ENCODE results near the gene UGT1A9. TPM values are rescaled to one million over a fixed set of nuclear protein-coding genes. Genes with fewer than 3 reads are reported as not detected.

UGT1A9 gene
- total RNA-seq, 2 donors from 2014 or later: not detected

- no peaks in the 10 kb centered on the region for H3K4me1 Mint-ChIP-seq
- TF ChIP-seq CTCF (conservative IDR thresholded peaks at IDR 0.05): no peak
- H3K4me3 Mint-ChIP-seq: no peak overlapping the region
- H3K9ac ChIP-seq (ENCODE audit: extremely low read depth, low read length, poor library complexity, severe bottlenecking): no peak overlapping the region
- H3K36me3 Mint-ChIP-seq (ENCODE audit: low read depth): no peaks in the 10 kb centered on the region
- H3K27ac ChIP-seq (ENCODE audit: low read depth, low read length): no peak overlapping the region
- no peaks in the 10 kb centered on the region for H3K9me3 ChIP-seq (ENCODE audit: control insufficient read depth, low read length)
- H3K4me1 ChIP-seq (ENCODE audit: control insufficient read depth, insufficient read depth, low read length): no peaks in the 10 kb centered on the region
- H3K27ac Mint-ChIP-seq: no peak overlapping the region
- no peaks in the 10 kb centered on the region for H3K27me3 ChIP-seq (ENCODE audit: control insufficient read depth, insufficient read depth, low read length, poor library complexity, severe bottlenecking)
- peak; percentile 69 for DNase-seq
- H3K36me3 ChIP-seq (ENCODE audit: control insufficient read depth, insufficient read depth, low read length): no peaks in the 10 kb centered on the region
- peaks cover 11% of the 10 kb centered on the region for H3K27me3 Mint-ChIP-seq (ENCODE audit: insufficient read depth)
- no peak overlapping the region for H3K4me3 ChIP-seq (ENCODE audit: low read length)
- peaks cover 3% of the 10 kb centered on the region for H3K9me3 Mint-ChIP-seq
- 69 to 92% methylated on average over 2 to 7 of the region's 7 CpGs for WGBS, 2 experiments (ENCODE audit: insufficient coverage in 1 of 2, insufficient read length in 1 of 2)
These were observed 127.5 kb downstream of the UGT1A9 start for GRCh38 chr2:233799087-233799665.

DNA sequence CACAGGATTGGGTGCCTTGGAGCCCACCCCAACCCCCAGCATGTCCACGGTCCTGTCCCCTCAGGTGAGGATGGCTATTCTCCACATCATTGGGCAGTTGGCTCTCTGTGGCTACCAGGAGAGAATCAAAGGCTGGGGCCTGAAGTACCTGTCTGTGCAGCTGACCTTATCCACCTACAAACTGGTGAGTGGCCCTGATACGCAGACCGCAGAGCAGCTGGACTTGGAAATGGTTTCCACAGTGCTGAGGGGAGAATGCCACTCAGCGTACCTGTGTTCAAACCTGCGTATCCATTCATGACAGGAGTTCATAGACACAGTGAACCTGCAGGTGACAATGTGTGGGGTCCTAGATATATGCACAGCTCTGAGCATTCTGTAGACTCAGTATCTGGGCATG is 128.0 kb downstream of the UGT1A9 start:
- H3K27ac Mint-ChIP-seq: no peak overlapping the region
- no peak for TF ChIP-seq CTCF (conservative IDR thresholded peaks at IDR 0.05)
- H3K4me3 ChIP-seq (ENCODE audit: low read length): no peak overlapping the region
- H3K9me3 Mint-ChIP-seq: peaks cover 3% of the 10 kb centered on the region
- no peaks in the 10 kb centered on the region for H3K4me1 Mint-ChIP-seq
- H3K9me3 ChIP-seq (ENCODE audit: control insufficient read depth, low read length): no peaks in the 10 kb centered on the region
- H3K27me3 ChIP-seq (ENCODE audit: control insufficient read depth, insufficient read depth, low read length, poor library complexity, severe bottlenecking): no peaks in the 10 kb centered on the region
- no peak overlapping the region for H3K9ac ChIP-seq (ENCODE audit: extremely low read depth, low read length, poor library complexity, severe bottlenecking)
- DNase-seq: peak; percentile 10
- H3K36me3 Mint-ChIP-seq (ENCODE audit: low read depth): no peaks in the 10 kb centered on the region
- H3K36me3 ChIP-seq (ENCODE audit: control insufficient read depth, insufficient read depth, low read length): no peaks in the 10 kb centered on the region
- 42 to 71% methylated on average over 2 to 5 of the region's 5 CpGs for WGBS, 2 experiments (ENCODE audit: insufficient coverage in 1 of 2, insufficient read length in 1 of 2)
- H3K4me1 ChIP-seq (ENCODE audit: control insufficient read depth, insufficient read depth, low read length): no peaks in the 10 kb centered on the region
- H3K27ac ChIP-seq (ENCODE audit: low read depth, low read length): no peak overlapping the region
- H3K27me3 Mint-ChIP-seq (ENCODE audit: insufficient read depth): peaks cover 14% of the 10 kb centered on the region
- H3K4me3 Mint-ChIP-seq: no peak overlapping the region

GRCh38 chr2:233800208-233800607 is 128.5 kb downstream of the UGT1A9 start:
- no peak overlapping the region for H3K27ac Mint-ChIP-seq
- DNase-seq: peak; percentile 23
- no peaks in the 10 kb centered on the region for H3K36me3 Mint-ChIP-seq (ENCODE audit: low read depth)
- WGBS, 2 experiments (ENCODE audit: insufficient coverage in 1 of 2, insufficient read length in 1 of 2): 93 to 94% methylated on average over 3 to 7 of the region's 7 CpGs
- no peaks in the 10 kb centered on the region for H3K4me1 Mint-ChIP-seq
- Histone ChIP-seq H3K4me3 (ENCODE audit: low read length) (no peak overlapping the region), H3K9me3 (ENCODE audit: control insufficient read depth, low read length) (no peaks in the 10 kb centered on the region), H3K4me1 (ENCODE audit: control insufficient read depth, insufficient read depth, low read length) (no peaks in the 10 kb centered on the region), H3K27ac (ENCODE audit: low read depth, low read length) (no peak overlapping the region), H3K27me3 (ENCODE audit: control insufficient read depth, insufficient read depth, low read length, poor library complexity, severe bottlenecking) (no peaks in the 10 kb centered on the region), H3K9ac (ENCODE audit: extremely low read depth, low read length, poor library complexity, severe bottlenecking) (no peak overlapping the region), H3K36me3 (ENCODE audit: control insufficient read depth, insufficient read depth, low read length) (no peaks in the 10 kb centered on the region)
- H3K9me3 Mint-ChIP-seq: peaks cover 3% of the 10 kb centered on the region
- peaks cover 14% of the 10 kb centered on the region for H3K27me3 Mint-ChIP-seq (ENCODE audit: insufficient read depth)
- TF ChIP-seq CTCF (conservative IDR thresholded peaks at IDR 0.05): no peak
- H3K4me3 Mint-ChIP-seq: no peak overlapping the region

Data from endodermal cell (in vitro differentiated cells).